HG02970 (cell line): ENCODE data around the gene NEDD4L.
"Not testable (repeated sequence)": the region's sequence is repeated elsewhere in the genome, so short reads cannot be mapped to it uniquely, and the experiment has no call there.

Experiments used
- ATAC-seq: cut with Tn5 transposase; IDR thresholded peaks from one replicate; pipeline ENCODE4 v1.9.1; 2021; ENCODE audit warnings: mild to moderate bottlenecking, moderate library complexity, moderate number of reproducible peaks; ENCODE audit not compliant: unreplicated experiment, low FRiP score

The NEDD4L gene

DNA sequence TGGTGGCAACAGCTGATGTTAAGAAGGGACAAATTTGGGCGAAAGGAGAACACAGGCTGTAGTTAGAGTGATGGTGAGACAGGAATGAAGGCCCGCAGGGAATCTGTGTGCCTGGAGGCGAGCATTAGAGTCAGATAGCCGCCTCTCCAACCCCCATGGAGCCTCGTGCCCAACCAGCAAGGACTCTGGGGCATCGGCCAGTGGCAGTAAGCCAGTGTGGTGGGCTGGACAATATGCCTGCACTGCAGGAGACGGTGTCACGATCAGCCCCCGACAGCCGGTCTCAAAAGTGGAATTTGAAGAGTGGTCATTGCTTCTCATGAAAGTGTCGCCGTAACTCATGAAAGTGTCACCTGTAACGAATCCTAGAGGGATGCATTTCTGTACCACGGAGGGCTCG is 335.4 kb downstream of the NEDD4L start:
- ATAC-seq, result no peak

DNA sequence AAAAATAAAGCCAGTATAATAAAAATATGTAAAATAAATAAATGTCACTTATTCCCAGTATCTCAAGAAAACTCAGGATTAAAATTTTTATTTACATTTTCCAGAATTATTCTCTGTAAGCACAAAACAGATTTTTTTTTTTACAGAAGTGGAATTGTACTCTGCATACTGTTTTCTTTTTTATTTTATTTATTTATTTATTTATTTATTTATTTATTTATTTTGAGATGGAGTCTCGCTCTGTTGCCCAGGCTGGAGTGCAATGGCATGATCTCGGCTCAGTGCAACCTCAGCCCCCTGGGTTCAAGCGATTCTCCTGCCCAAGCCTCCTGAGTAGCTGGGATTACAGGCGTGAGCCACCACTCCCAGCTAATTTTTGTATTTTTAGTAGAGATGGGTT is 336.1 kb downstream of the NEDD4L start:
- ATAC-seq, result not testable (repeated sequence)

DNA sequence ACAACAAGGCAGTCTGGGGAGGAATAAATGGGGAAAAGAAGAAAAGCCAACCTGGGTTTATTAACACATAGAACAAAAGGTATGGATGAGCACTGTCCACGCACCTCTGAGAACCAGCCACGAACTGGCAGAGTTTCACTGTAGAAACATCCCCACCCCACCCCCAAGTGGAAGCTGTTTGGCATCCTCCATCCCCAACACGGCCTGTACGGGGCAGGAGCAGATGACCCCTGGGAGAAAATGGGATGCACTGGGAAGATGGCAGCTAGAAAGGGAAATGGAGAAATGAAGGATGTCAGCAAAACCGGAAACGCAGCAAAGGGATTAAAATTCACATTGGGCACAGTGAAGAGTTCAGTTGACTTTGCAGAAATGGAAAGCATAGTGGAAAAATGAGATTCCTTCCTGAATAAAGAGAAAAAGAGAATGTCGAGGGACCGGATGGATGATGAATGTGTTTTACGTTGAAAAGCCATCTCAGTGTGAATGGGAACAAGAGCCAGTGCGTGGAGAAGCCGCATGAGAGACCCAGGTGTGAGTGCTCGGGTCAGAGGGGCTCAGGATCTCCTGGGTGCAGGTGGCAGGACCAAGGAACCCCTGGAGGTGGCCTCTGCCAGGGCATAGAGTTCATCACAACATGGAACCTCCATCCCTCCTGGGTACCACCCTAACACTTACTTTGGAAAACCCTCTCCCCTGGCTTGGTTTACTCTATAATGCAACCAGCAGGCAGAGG is 337.8 kb downstream of the NEDD4L start:
- ATAC-seq, result no peak

DNA sequence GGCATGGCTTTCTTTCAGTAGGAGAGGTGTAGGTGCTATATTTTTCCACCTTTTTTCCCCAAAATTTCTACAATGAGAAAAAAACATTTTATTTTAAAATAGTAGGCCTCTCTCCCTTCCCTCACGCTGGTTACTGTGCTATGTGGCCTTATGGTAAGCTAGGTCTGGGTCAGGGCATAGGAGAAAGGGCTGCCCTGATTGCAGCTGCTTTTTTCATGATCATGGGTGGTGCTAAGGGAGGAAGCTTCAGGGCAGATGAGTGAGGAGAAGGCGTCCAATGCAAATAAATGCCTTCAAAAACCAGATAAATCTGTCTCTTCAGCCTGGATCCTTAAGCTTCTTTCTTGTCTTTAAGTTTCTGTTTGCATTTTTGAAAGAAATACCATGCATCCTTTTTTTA is 338.4 kb downstream of the NEDD4L start:
- no peak for ATAC-seq

DNA sequence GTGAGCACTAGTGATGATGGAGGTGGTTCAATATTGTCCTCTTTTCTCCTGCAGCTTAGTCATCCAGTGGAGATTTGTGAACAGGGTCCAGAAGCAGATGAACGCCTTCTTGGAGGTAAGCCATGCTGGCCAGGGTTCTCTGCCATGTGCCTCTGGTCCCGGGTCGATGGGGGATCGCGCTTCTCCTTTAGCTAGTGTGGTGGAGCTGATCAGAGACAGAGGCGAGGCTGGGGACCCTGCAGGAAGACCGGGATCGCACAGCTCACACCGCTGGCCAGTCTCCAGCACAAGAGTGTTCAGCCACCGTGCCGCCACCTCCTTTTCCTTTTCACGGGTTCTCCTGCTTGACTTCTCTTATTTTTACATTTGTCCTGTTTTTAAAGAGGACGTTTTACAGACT is 341.4 kb downstream of the NEDD4L start:
- ATAC-seq, result no peak

- ATAC-seq, result no peak
These were observed 342.8 kb downstream of the NEDD4L start for GRCh38 chr18:58386780-58387179.

DNA sequence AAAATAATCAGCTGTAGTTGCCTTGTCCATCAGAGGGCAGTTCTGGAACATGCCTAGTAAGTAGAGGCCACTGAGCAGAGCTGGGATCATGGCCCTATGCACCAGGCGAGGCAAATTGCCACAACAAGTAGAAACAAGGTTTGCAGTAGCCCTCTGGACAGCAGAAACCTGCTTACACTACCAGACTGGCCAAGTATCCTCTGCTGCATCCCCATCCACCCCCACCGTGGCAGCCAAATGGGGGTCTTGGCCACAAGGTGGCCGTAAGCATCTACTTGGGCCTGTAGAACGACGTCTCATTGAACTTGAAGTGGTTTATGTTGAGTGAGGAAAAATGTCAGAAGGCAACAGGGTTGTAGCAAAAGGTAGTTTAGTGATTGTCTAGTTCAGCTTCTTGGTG is 343.7 kb downstream of the NEDD4L start:
- no peak for ATAC-seq

DNA sequence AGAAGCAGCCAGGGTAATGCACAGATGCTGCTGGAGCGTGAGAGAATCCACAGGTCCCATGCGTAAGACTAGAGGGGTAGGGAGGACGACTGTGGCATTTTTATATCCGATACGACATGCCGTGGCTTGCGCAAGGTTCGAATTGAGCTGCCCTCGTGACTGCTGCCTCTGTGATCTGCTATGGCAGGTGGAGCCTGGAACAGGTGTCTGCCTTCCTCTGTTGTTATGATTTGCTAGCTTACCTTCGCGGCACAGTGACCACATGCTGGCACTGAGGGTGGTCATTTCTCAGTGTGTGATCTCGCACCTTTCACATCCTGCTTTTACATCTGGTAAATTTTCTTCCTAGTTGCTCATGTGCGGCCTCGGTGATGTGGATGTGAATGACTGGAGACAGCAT is 344.7 kb downstream of the NEDD4L start:
- ATAC-seq, result no peak

- ATAC-seq, result no peak
These were observed 345.7 kb downstream of the NEDD4L start for GRCh38 chr18:58389745-58390144.

- no peak for ATAC-seq
These were observed 346.4 kb downstream of the NEDD4L start for GRCh38 chr18:58390399-58390798.

DNA sequence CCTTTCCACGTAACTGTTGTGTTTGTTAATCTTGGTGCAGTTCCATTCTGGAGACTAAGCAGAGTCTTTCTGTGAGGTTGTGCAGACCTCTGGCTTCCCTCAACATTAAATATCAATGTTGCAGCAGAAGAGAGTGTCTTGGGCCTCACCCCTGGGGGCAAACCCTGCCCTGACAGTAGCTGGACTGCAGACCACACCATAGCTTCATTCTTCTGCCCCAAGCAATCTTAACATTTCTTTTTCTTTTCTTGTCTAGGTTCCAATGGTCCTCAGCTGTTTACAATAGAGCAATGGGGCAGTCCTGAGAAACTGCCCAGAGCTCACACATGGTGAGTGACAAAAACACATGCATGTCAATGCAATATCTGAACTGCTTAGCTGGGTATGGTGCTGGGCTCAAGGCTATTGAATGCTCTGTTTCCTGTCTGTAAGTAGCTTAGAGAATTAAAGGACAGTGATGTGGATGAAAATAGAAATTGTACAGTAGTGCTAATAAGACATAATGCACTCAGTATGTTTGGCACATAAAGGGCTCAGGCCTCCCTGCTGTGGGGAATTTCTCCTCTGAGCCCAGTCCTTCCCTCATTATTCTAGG is 347.3 kb downstream of the NEDD4L start:
- ATAC-seq, result no peak

DNA sequence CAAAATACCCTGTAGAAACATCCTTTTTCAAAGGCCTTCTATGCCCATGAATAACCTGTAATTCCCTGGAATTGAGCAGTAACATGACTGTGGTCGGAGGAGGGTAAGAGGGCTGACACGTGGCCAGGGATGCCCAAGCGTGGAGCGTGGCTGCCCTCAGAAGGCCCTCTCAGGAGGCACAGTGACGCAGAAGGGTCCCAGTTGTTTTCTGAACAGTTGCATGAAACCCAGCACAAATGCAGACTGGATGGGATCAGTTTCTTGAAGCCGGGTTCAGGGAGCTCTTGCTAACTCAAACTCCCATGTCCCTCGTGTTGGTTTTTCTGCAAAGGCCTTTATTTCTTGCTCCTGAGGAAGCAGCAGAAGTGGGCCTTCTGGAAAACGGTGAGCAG is 347.9 kb downstream of the NEDD4L start:
- no peak for ATAC-seq

DNA sequence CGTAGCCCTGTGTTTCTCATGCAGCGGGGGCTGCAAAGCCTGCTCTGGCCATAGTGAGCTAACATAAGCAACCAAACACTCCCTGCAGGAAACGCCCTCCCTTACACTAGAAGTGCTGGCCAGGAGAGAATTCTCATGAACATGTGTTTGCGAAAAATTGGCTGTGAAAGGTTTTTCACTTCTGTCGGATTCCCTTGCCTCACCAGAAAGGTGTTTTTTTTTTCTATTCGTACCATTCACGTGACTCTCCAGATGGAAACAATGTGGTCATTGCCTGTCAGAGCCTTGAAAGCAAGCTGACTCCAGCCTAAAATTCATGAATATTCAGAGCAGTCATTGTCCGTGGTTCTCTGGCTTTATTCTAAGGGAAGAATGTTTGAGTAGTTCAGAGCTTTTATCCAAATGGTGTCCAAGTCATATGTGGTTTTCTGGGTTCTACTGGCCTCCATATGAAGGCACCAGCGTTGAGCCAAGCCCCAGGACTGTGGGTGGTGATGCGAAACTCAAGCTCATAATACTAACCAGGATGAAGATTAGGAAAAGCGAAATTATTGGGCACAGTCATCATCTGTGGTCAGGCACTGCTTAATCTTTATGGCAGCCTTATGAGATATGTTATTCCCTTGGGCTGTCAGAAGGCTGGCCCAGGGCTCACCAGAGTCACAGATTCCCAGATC is 348.4 kb downstream of the NEDD4L start:
- no peak for ATAC-seq

- ATAC-seq, result no peak
These were observed 349.3 kb downstream of the NEDD4L start for GRCh38 chr18:58393295-58393694.

GRCh38 chr18:58394046-58394445 is 350.0 kb downstream of the NEDD4L start:
- ATAC-seq, result no peak

DNA sequence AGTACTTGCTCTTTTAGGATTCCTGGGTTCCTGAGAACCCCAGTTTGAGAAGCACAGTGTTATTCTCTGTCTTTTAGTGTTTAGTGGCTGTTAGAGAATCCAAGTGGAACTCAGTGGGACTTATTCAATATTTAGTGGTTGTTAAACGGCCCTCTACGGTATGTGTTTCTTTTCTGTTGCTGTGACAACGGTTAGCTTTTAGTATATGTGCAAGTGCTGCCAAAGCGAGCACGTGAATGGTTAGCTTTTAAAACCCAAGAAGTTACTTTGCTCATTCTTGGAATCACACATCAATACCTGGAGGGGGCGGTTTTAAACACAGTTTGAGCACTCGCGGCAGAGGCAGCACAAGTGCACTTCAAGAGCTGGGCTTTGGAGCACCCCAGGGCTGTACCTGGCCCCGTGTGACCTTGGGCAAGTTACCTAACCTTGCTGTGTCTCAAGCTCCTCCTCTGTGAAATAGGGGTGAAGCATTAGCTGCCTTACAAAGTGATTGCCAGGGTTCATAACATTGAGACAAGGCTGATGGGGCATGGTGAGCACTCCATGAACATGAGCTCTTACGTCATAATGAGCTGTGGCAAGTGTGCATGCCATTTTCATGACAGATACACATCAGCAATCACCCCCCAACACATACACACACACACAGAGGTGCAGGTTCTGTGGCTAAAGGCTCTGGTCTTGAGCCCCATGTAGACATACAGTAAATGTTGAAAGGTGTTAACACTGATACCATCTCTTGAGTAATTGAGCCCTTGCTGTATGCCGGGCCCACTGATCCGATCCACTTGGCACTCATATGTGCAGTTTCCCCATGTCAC is 350.8 kb downstream of the NEDD4L start:
- ATAC-seq, result no peak

GRCh38 chr18:58396144-58396543 is 352.1 kb downstream of the NEDD4L start:
- ATAC-seq, result no peak

DNA sequence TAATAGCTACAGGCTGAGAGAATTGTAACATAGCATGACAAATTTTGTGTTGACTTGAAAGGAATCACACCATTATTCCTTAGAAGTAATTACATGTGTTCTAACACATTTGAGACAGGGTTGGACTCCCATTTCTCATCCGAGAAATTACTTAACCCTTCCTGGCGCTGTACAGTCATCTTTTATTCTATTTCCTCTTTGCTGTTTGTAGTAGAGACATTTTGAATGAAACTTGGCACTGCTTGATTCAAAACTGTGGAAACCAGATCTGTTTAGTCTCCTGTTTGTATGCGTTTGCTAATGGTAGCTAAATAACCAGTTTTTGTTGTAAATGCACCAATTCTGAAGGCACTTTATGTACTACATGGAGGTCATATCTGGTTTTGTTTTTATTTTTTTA is 352.9 kb downstream of the NEDD4L start:
- ATAC-seq, result no peak

GRCh38 chr18:58397385-58398132 is 353.5 kb downstream of the NEDD4L start:
- no peak for ATAC-seq

GRCh38 chr18:58398648-58399398 is 354.8 kb downstream of the NEDD4L start:
- no peak for ATAC-seq
